SK-N-SH (cell line): ENCODE measurements around the gene IGSF23.

Experiments
- CHD2 ChIP-seq: fragments of 150-350 bp; IDR thresholded peaks from 2 replicates; pipeline ENCODE4 v1.6.1; 2018; ENCODE audit warnings: low read length; ENCODE audit not compliant: partially characterized antibody
- ELF1 ChIP-seq: IDR thresholded peaks from 2 replicates; pipeline ENCODE4 v1.4.0; 2012
- TCF12 ChIP-seq: IDR thresholded peaks from 2 replicates; pipeline ENCODE4 v1.4.0; 2012
- TF ChIP-seq, protein P1 (sequence below): fragments of 200-600 bp; sonication (generic); IDR thresholded peaks from 2 replicates; pipeline ENCODE4 v1.6.1; 2017; ENCODE audit warnings: antibody characterized with exemption, mild to moderate bottlenecking, moderate library complexity
- TF ChIP-seq, protein P2 (sequence below): IDR thresholded peaks from 2 replicates; pipeline ENCODE4 v1.6.1; 2012; ENCODE audit warnings: mild to moderate bottlenecking, low read depth, low read length, moderate library complexity

DNA sequence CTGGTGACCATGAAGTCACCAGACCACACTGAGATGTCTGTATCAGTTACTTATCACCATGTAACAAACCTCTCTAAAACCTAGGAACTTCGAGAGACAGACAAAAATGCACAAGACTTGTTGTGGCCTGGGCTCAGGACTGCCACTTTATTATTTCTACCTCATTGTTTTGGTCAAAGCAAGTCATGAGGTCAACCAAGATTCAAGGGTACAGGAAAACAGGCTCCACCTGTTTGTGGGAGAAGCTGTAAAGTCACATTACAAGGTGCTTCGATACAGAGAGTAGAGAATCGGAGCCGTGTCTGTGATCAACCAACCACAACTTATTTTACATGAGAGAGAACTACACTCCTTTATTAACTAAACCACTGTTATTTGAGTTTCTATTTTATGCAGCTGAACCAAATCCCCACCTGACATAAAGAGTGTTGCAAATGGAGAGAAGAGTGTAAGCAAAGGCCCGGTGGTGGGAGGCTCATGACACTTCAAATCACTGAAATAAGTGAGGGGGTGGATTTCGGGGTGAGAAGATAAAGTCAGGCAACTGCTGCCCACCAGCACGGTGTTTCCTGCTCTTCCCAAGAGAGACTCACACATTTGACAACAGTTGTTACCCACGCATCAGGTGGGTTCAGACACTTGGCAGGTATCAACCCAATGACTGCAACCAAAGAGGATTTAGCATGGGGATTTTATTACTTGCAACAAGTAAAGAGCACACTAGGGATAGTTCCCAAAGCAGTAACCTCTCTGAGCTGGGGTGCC is 39.0 kb upstream of the IGSF23 start:
- TF ChIP-seq TCF12: no peak
- TF ChIP-seq CHD2: no peak
- TF ChIP-seq, protein P1, sequence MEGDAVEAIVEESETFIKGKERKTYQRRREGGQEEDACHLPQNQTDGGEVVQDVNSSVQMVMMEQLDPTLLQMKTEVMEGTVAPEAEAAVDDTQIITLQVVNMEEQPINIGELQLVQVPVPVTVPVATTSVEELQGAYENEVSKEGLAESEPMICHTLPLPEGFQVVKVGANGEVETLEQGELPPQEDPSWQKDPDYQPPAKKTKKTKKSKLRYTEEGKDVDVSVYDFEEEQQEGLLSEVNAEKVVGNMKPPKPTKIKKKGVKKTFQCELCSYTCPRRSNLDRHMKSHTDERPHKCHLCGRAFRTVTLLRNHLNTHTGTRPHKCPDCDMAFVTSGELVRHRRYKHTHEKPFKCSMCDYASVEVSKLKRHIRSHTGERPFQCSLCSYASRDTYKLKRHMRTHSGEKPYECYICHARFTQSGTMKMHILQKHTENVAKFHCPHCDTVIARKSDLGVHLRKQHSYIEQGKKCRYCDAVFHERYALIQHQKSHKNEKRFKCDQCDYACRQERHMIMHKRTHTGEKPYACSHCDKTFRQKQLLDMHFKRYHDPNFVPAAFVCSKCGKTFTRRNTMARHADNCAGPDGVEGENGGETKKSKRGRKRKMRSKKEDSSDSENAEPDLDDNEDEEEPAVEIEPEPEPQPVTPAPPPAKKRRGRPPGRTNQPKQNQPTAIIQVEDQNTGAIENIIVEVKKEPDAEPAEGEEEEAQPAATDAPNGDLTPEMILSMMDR: no peak
- TF ChIP-seq, protein P2, sequence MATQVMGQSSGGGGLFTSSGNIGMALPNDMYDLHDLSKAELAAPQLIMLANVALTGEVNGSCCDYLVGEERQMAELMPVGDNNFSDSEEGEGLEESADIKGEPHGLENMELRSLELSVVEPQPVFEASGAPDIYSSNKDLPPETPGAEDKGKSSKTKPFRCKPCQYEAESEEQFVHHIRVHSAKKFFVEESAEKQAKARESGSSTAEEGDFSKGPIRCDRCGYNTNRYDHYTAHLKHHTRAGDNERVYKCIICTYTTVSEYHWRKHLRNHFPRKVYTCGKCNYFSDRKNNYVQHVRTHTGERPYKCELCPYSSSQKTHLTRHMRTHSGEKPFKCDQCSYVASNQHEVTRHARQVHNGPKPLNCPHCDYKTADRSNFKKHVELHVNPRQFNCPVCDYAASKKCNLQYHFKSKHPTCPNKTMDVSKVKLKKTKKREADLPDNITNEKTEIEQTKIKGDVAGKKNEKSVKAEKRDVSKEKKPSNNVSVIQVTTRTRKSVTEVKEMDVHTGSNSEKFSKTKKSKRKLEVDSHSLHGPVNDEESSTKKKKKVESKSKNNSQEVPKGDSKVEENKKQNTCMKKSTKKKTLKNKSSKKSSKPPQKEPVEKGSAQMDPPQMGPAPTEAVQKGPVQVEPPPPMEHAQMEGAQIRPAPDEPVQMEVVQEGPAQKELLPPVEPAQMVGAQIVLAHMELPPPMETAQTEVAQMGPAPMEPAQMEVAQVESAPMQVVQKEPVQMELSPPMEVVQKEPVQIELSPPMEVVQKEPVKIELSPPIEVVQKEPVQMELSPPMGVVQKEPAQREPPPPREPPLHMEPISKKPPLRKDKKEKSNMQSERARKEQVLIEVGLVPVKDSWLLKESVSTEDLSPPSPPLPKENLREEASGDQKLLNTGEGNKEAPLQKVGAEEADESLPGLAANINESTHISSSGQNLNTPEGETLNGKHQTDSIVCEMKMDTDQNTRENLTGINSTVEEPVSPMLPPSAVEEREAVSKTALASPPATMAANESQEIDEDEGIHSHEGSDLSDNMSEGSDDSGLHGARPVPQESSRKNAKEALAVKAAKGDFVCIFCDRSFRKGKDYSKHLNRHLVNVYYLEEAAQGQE: no peak
- no peak for TF ChIP-seq ELF1
